ENCODE results near the gene ENPP1.
"Not testable (repeated sequence)": the region's sequence is repeated elsewhere in the genome, so short reads cannot be mapped to it uniquely, and the experiment has no call there.

ENPP1 gene

GRCh38 chr6:131894493-131895424 is 86.9 kb downstream of the ENPP1 start:
- Histone ChIP-seq H3K36me3 (no peaks in the 10 kb centered on the region), H3K9me3 (no peaks in the 10 kb centered on the region), H3K27me3 (no peaks in the 10 kb centered on the region), H3K4me1 (no peaks in the 10 kb centered on the region), H3K4me3 (ENCODE audit: low read depth, low read length) (no peak overlapping the region)
- DNase-seq: no peak
- TF ChIP-seq CTCF (IDR thresholded peaks at IDR 0.05; ENCODE audit: low read depth, low read length): no peak

GRCh38 chr6:131897050-131897435 is 89.2 kb downstream of the ENPP1 start:
- H3K9me3 ChIP-seq: no peaks in the 10 kb centered on the region
- H3K4me3 ChIP-seq (ENCODE audit: low read depth, low read length): no peak overlapping the region
- no peaks in the 10 kb centered on the region for H3K36me3 ChIP-seq
- TF ChIP-seq CTCF (IDR thresholded peaks at IDR 0.05; ENCODE audit: low read depth, low read length): no peak
- H3K4me1 ChIP-seq: no peaks in the 10 kb centered on the region
- no peak for DNase-seq
- H3K27me3 ChIP-seq: no peaks in the 10 kb centered on the region

GRCh38 chr6:131897621-131898020 is 89.8 kb downstream of the ENPP1 start:
- Histone ChIP-seq H3K4me3 (ENCODE audit: low read depth, low read length) (no peak overlapping the region), H3K36me3 (no peaks in the 10 kb centered on the region), H3K9me3 (no peaks in the 10 kb centered on the region), H3K4me1 (no peaks in the 10 kb centered on the region), H3K27me3 (no peaks in the 10 kb centered on the region)
- no peak for DNase-seq
- no peak for TF ChIP-seq CTCF (IDR thresholded peaks at IDR 0.05; ENCODE audit: low read depth, low read length)

GRCh38 chr6:131898718-131899117 is 90.9 kb downstream of the ENPP1 start:
- TF ChIP-seq CTCF (IDR thresholded peaks at IDR 0.05; ENCODE audit: low read depth, low read length): no peak
- no peaks in the 10 kb centered on the region for H3K36me3 ChIP-seq
- no peaks in the 10 kb centered on the region for H3K27me3 ChIP-seq
- no peak for DNase-seq
- no peaks in the 10 kb centered on the region for H3K4me1 ChIP-seq
- H3K4me3 ChIP-seq (ENCODE audit: low read depth, low read length): no peak overlapping the region
- H3K9me3 ChIP-seq: no peaks in the 10 kb centered on the region

DNA sequence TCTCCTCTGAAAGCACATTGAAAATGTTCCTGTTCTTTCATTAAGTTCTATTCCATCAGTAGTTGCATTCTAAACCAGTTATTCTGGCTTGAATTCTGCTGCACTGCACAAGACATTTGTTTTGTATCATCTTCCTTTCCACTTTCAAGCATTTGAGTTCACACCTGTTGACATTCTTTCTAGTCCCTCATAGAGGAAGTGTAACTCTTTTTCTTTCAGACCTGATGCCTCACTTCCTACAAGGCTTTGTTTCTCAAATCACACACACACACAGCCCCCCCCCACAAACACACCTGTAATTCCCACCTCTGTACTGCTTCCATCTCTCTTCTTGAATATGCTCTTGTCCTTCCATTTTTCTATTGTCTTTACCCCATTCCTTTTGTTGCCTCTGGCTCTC is 92.4 kb downstream of the ENPP1 start:
- Histone ChIP-seq H3K9me3 (no peaks in the 10 kb centered on the region), H3K4me3 (ENCODE audit: low read depth, low read length) (no peak overlapping the region), H3K4me1 (no peaks in the 10 kb centered on the region), H3K27me3 (no peaks in the 10 kb centered on the region), H3K36me3 (no peaks in the 10 kb centered on the region)
- DNase-seq: no peak
- TF ChIP-seq CTCF (IDR thresholded peaks at IDR 0.05; ENCODE audit: low read depth, low read length): no peak

- not testable (repeated sequence) for H3K4me1 ChIP-seq; DNase-seq; H3K4me3 ChIP-seq (ENCODE audit: low read depth, low read length); H3K27me3 ChIP-seq; H3K9me3 ChIP-seq; H3K36me3 ChIP-seq
These were observed 93.6 kb downstream of the ENPP1 start for GRCh38 chr6:131901326-131901873.

DNA sequence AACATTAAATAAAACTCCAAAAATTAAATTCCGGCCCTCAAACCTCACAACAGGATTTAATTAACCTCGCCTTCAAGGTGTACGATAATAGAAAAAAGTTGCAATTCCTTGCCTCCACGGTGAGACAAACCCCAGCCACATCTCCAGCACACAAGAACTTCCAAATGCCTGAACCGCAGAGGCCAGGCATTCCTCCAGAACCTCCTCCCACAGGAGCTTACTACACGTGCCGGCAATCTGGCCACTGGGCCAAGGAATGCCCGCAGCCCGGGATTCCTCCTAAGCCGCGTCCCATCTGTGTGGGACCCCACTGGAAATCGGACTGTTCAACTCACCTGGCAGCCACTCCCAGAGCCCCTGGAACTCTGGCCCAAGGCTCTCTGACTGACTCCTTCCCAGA is 95.9 kb downstream of the ENPP1 start:
- not testable (repeated sequence) for H3K9me3 ChIP-seq; H3K36me3 ChIP-seq; H3K4me1 ChIP-seq; DNase-seq; H3K27me3 ChIP-seq; H3K4me3 ChIP-seq (ENCODE audit: low read depth, low read length)

GRCh38 chr6:131908787-131909186 is 101.0 kb downstream of the ENPP1 start:
- not testable (repeated sequence) for H3K27me3 ChIP-seq; H3K36me3 ChIP-seq; H3K4me1 ChIP-seq; DNase-seq; H3K9me3 ChIP-seq; H3K4me3 ChIP-seq (ENCODE audit: low read depth, low read length)

Measured in BE2C (cell line).